ENCODE data around the gene KNDC1.

DNA sequence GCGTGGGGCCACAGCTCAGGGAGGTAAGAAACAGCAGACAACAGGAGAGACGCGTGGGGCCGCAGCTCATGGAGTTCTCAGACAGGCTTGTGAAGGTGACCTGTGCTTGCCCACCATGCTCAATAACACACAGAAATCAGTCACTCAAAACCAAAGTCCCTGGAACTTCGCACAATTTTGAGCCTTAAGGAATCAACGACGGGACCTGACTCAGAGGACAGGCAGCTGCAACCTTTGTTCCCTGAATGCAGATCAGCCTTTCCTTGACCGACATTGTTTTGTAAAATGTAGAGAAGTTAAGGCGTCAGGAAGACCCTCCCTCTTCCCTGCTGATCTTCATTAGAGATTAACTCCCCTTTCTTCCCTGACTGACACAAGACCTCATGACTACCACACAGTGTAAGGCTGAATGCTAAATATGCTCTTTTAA, 8.5 kb upstream of the KNDC1 start:
- TF ChIP-seq POLR2AphosphoS5 (IDR thresholded peaks at IDR 0.05) = no peak
- TF ChIP-seq EZH2 (IDR thresholded peaks at IDR 0.05; ENCODE audit: borderline replicate concordance, insufficient read depth, low read length, poor library complexity, severe bottlenecking) = no peak
- TF ChIP-seq, protein P1, sequence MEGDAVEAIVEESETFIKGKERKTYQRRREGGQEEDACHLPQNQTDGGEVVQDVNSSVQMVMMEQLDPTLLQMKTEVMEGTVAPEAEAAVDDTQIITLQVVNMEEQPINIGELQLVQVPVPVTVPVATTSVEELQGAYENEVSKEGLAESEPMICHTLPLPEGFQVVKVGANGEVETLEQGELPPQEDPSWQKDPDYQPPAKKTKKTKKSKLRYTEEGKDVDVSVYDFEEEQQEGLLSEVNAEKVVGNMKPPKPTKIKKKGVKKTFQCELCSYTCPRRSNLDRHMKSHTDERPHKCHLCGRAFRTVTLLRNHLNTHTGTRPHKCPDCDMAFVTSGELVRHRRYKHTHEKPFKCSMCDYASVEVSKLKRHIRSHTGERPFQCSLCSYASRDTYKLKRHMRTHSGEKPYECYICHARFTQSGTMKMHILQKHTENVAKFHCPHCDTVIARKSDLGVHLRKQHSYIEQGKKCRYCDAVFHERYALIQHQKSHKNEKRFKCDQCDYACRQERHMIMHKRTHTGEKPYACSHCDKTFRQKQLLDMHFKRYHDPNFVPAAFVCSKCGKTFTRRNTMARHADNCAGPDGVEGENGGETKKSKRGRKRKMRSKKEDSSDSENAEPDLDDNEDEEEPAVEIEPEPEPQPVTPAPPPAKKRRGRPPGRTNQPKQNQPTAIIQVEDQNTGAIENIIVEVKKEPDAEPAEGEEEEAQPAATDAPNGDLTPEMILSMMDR (IDR thresholded peaks at IDR 0.05; ENCODE audit: poor library complexity, severe bottlenecking) = no peak
- no peak for TF ChIP-seq MXI1 (conservative IDR thresholded peaks at IDR 0.05; ENCODE audit: poor library complexity, severe bottlenecking)
- no peak for TF ChIP-seq EP300 (conservative IDR thresholded peaks at IDR 0.05; ENCODE audit: poor library complexity, severe bottlenecking)
- TF ChIP-seq RAD21 (conservative IDR thresholded peaks at IDR 0.05) = no peak
- TF ChIP-seq, protein P2, sequence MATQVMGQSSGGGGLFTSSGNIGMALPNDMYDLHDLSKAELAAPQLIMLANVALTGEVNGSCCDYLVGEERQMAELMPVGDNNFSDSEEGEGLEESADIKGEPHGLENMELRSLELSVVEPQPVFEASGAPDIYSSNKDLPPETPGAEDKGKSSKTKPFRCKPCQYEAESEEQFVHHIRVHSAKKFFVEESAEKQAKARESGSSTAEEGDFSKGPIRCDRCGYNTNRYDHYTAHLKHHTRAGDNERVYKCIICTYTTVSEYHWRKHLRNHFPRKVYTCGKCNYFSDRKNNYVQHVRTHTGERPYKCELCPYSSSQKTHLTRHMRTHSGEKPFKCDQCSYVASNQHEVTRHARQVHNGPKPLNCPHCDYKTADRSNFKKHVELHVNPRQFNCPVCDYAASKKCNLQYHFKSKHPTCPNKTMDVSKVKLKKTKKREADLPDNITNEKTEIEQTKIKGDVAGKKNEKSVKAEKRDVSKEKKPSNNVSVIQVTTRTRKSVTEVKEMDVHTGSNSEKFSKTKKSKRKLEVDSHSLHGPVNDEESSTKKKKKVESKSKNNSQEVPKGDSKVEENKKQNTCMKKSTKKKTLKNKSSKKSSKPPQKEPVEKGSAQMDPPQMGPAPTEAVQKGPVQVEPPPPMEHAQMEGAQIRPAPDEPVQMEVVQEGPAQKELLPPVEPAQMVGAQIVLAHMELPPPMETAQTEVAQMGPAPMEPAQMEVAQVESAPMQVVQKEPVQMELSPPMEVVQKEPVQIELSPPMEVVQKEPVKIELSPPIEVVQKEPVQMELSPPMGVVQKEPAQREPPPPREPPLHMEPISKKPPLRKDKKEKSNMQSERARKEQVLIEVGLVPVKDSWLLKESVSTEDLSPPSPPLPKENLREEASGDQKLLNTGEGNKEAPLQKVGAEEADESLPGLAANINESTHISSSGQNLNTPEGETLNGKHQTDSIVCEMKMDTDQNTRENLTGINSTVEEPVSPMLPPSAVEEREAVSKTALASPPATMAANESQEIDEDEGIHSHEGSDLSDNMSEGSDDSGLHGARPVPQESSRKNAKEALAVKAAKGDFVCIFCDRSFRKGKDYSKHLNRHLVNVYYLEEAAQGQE (IDR thresholded peaks at IDR 0.05; ENCODE audit: borderline replicate concordance) = no peak
- TF ChIP-seq SMC3 (conservative IDR thresholded peaks at IDR 0.05; ENCODE audit: poor library complexity) = no peak
- no peak for TF ChIP-seq TAF1 (IDR thresholded peaks at IDR 0.05; ENCODE audit: low read depth)
